Cardiac septum (tissue), 1 donor: ENCODE results near the gene DCP2. TPM values are rescaled to one million over a fixed set of nuclear protein-coding genes. Genes with fewer than 3 reads are reported as not detected.

Source experiments
- DNase-seq: peaks from one replicate; pipeline ENCODE4 v3.0.0-alpha.2; 2020; ENCODE audit warnings: low spot score
- intact Hi-C: fragments of 100-400 bp; cut with DNase I; formaldehyde crosslinking; loops from one replicate; pipeline ENCODE4 v1.14.0; 2022
- total RNA-seq: library from RNA; stranded (reverse); fragmentation: NEBNext Ultra II Directional; extraction: Animal tissue kit (Norgen Biotek cat#: 25700); gene quantifications from one replicate; pipeline ENCODE4 v1.2.1, GENCODE V29; 2021
- donor health status: DM: no; HTN: no; CAD: no.

DCP2 gene
- total RNA-seq, 1 donor from 2014 or later, result 21.8 TPM

DNA sequence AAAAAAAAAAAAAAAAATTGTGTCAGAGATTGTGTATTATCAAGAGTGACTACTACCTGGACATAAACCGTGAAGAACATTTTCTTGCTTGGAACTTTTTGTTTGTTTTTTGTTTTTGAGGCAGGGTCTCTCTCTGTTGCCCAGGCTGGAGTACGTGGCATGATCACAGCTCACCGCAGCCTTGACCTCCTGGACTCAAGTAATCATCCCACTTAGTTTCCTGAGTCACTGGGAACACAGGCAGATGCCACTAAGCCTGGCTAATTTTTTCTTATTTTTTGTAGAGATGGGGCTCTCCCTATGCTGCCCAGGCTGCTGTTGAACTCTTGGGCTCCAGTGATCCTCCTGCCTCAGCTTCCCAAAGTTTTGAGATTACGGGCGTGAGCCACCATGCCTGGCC, 25.8 kb downstream of the DCP2 start:
- DNase-seq, result no peak
- intact Hi-C loops, result no loop called here

DNA sequence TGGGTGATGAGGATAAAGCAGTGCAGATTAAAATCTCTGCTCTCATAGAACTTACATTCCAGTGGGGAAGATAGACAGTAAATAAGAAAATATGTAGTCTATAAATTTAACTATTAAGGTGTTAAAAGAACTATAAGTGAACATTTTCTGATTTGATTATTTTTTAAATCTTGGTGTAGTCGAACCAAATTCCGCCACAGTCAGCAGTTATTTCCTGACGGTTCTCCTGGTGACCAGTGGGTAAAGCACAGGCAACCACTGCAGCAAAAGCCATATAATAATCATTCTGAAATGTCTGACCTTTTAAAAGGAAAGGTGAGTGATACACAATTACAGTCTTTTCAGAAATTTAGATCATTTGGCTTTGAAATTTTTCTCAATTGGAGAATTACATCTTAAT, 27.2 kb downstream of the DCP2 start:
- intact Hi-C loops, result no loop called here
- DNase-seq, result no peak

DNA sequence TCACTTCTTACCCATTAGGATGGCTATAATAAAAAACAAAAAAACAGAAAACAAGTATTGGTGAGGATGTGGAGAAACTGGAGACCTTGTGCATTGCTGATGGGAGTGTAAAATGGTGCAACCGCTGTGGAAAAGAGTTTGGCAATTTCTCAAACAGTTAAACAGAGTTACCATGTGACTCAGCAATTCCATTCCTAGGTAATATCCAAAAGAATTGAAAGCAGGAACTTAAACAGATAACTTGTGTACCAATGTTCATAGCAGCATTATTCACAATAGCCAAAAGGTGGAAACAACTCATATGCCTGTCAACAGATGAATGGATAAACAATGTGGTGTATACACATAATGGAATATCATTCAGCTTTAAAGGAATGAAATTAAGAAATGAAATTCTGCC, 28.9 kb downstream of the DCP2 start:
- intact Hi-C loops, result no loop called here

DNA sequence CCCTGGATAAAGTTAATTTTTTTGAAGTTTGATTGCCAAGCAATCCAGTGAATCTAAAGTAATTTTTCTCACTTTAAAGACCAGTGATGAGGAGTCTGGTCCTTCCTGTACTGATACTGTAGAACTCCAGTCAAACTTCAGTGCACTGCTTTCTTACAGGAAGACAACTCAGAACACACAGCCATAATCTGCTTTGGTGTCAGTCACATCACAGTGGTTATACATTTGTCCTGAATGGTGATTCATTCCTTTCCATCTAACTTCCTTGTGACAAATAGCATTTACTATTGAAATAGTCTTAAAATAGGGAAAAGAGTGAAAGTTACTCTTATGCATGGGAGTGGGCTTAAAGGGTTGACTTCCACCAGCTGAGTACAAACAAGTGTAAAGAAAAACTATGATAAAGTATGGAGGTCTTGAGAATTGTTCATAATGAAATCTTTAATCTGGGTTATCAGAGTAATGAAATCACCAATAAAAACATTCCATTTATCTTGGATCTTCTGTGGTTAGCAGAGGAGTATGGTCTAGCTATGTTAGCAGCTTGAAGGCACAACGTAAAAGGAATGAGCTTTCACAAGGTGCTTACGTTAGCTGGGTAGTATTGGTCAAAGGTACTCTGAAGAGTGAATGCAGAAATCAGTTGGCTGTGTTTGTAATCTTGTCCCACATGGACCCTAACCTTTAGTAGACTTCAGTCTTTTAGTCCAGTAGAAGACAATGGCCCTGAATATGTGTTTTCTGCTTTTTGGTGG, 41.5 kb downstream of the DCP2 start:
- no peak for DNase-seq
- intact Hi-C loops, result no loop called here

More for the DNA sequence above, 28.9 kb downstream of the DCP2 start:
- DNase-seq, result no peak

DNA sequence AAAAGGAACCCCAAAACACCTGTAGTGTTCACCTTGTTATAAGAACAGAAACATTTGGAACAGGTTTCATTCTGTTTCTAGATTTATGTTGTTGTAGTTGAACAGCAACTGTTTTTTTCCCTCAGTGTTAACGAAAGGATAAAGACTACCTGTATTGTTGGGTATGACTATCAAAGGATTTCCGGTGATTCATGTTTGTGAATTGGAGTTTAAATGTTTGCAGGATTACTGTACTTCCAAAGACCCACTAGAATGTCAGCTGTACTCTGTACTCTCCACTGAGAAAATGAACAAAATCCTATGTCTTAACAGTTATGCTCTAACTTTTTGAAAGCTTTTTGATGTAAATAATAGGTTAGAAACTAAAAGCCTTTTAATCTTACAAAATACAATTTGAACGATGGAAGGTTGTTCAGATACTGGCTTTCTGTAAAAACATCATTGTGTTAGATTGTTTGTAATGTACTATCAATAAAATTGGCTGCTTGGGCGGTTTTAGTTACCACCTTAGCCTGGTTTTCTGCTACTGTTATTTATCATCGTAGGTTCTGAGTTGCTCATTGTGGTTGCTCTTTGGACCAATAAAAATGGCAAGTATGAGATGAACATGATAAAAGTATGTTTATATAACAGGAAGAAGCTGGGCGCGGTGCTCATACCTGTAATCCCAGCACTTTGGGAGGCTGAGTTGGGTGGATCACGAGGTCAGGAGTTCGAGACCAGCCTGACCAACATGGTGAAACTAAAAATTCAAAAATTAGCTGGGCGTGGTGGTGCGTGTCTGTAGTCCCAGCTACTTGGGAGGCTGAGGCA, 44.1 kb downstream of the DCP2 start:
- intact Hi-C loops, result no loop called here
- DNase-seq, result no peak

DNA sequence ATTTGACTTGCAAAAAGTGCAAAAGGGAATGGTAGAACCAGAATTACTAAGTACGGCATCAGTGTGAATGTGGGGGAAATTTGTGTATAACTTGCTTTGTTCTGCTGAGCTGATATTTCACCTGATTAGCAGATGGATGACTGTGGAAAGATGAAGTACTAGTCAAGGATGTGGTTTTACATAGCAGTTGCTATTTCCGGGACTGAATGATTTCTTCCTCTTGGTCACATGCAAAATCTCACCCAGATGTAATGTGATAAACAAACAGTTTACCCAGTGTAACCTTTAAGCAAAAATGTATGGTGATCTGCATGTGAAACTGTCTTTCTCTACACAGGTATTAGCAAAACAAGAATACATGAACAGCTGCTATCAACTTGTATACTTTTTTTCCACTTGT, 46.1 kb downstream of the DCP2 start:
- intact Hi-C loops, result no loop called here
- no peak for DNase-seq

DNA sequence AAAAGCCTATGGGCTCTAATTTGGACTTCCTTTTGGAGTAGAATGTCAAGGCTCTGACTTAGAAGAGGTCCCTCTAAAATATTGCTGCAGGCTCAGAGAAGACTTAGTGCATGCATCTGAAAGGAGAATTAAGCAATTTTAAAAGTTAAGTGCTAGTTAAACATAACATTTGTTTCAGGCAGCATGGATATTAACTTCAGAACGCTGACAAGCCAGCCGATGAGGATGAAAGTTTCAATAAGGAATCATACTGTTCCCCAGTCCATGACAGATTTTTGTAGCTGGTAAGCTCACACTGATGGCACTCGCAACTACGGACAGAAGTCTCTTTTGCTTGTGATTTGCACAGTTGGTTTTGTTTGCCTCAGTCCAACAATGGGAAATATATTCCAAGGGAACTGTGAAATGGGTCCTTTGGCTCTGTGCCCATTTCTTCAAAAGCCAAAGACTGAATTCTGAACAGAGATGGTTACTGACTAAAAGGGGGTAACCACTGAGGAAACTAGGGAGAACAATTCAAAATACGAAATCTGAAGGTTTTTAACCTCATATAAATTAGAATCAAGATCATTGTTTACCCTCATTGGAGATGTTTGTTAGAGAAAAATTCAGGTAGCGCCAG, 47.6 kb downstream of the DCP2 start:
- intact Hi-C loops, result no loop called here
- DNase-seq, result no peak

DNA sequence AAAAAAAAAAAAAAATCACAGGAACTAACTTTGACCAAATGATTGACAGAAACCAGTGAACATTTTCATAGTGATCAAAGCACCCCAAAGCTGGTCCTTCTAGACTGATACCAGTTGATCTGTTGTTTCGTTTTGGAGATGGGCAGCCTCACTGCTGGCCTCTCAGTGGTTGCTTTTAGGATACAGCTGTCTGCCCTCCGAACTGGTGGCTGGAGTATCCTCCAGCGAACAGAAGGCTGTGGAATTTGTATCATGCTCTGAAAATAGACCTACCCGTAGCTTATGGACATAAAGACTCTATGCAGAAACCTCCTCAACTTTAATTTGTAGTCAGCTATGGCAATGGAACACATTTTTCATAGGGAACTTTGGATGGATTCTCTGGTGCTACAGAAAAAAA, 49.0 kb downstream of the DCP2 start:
- intact Hi-C loops, result no loop called here
- no peak for DNase-seq

DNA sequence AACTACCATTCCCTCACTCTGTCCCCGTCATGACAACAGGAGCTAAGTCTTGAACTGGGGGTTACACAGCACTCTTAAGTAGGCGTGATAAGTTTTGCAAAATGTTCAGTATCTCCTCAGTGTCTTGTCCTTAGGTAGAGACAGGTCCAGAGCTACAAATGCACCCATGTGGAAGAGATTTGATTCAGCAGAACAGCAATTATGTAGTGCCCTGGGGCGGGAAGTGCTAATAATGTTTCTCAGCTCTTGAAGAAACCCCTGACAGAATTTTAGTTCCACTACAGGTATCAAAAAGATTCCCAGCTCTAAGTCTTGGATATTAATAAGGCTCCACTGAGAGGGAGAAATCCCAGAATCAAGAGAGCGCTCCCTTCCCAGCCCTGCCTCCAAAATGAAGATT, 49.6 kb downstream of the DCP2 start:
- intact Hi-C loops, result no loop called here
- DNase-seq, result no peak

DNA sequence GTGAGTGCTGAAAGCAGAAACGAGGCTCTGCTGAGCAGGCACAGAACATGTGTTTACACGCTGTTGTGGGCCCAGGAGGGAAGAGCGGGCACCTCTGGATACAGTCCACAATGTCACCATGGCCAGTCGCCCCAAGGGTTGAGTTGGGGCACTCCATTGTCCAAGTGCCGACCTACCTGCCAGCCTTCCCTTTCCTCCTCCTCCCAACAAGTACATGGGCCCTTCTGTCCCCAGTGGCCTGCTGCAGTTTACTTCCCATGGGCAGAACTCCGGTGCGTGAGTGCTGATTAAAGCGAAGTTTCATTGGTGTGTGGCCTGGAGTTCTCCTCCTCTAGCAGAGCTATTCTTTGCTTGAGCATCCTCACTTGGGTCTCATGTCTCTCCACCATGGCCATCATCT, 50.4 kb downstream of the DCP2 start:
- intact Hi-C loops, result no loop called here
- DNase-seq, result no peak

DNA sequence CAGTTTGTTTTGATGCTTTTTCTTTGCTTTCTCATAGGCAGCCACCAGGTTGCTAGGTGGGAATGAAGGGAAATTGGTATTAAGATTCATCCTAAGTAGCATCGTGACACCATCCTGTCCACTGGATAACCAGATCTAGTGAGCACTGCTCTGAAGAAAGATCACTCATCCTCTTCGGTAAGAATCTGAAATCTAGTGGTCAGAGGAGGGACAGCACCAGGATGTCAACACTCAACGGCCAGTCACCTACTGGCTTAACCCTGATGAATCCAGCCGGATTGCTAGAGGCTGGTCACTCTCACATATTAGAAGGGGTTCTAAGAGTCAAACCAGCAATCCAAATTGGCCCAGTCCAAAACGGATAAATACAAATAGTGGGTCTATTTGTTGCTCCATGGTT, 50.8 kb downstream of the DCP2 start:
- intact Hi-C loops, result no loop called here
- DNase-seq, result no peak

DNA sequence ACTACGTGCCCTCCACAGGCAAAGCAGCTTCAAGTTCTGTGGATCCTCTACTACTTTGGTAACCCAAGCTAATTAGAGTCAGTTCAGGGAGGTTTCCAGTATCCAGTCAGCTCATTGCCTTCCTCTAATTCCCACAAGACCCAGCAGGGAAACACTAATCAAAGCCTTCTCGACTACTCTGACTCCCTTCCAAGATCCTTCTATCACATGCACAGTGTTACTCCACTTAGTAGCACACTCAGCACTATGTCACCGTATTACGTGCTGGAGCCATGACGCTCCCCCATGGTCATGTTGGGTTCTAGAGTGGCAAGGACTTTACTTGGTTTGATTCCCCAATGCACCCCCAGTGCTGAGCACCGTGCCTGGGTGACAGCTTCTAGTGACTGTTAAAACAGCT, 53.0 kb downstream of the DCP2 start:
- no peak for DNase-seq
- intact Hi-C loops, result no loop called here

DNA sequence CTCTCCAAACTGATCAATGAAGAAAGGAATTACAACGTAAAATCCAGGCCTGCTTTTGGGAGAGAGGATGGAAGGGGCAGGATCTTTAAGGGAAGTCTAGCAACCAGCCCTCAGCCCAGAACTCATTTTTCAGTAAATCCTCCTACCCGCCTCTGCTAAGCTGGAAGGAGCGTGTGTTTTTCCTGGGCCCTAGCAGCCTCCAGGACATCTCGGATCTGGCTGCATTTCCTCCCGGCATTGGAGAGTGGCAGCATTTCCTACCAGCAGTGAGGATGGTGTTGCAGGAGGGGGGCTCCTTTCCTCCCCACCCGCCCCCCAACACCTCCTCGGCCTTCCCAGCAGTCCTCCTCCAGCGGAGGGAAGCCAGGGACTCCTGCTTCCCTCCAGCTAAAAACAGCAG, 54.5 kb downstream of the DCP2 start:
- DNase-seq, result no peak
- intact Hi-C loops, result no loop called here

DNA sequence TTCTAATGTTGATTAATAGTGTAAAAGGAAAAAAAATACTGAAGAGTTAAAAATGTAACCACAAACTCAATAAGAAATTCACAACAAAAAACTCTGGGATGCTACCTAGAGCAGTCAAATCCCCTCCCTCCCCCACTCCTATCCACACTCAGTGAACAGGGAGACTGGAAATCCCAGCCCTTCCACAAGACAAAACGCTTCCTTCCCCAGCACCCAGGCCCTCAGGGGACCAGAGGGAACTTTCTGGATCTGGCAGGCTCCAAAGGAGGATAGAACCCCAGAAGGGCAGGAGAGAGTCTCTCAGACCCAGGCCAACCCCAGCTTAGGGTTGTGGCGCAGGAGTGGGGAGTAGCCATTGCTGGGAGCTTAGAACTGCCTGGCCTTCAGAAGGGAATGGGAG, 55.0 kb downstream of the DCP2 start:
- intact Hi-C loops, result no loop called here

DNA sequence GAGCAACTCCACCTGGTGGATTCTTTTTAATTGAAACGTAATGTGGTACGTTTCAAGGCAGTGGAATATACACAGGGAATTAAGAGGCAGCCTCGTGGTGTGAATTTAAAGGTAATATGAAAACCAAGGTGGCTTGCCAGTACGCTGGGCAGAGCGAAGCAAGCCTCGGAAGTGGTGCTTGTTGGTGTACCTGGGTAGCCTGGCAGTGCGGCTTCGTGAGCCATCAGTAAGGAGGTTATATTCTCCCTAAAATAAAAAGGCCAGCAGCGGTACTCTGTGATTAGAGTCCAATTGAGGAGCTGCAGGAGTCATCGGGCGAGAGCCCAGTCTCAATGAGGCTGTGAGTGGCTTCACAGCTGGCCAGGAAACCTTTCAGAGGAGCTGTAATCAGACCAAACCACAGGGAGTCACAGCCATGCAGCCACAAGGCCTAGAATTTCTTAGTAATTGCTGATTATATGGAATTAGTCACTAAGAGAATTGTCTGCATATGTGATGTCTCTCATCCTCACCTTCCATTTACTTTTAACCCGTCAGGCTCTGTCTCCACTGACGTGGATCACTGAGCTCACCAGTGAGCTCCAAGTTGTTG, 57.7 kb downstream of the DCP2 start:
- no peak for DNase-seq
- intact Hi-C loops, result no loop called here

More for the DNA sequence above, 55.0 kb downstream of the DCP2 start:
- no peak for DNase-seq

DNA sequence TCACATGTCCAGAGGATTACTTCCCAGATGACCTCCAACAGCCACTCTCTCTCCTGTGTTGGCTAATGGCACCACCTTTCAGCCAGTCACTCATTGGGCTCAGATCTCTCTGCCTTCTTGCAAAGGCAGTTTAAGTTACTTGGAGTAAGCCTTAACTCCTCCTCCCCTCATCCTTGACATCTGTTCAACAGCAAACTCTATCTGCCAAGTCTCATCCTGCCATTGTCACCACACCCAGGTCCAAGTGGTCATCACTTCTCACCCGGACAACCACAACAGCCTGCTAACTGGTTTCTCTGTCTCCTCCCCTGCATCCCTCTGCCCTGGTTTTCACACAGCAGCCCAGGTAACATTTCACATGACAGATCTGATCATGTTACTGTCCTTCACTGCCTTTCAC, 58.5 kb downstream of the DCP2 start:
- intact Hi-C loops, result loop anchor here (5.0 kb wide), 1 partner anchor 38 kb away; no protein-coding TSS in a partner anchor
- DNase-seq, result no peak

DNA sequence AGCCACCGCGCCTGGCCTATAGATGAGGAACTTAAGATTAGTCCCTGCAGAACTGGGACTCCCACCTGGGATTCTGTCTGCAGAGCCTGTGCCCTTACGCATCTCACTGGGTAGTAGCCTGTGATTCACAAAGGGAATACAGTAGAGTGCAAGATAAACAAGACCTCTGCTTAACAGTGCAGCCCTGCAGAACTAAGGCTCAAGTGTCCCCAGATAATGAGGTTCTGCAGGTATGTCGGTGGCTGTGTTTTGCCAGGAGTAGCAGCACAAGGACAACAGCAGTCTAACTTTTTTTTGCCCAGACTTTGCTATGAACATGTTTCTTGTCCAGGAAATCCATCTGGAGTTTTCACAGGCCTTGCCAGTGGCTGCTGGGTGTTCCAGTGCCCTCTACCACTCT, 59.7 kb downstream of the DCP2 start:
- intact Hi-C loops, result loop anchor here (5.0 kb wide), 1 partner anchor 39 kb away; no protein-coding TSS in a partner anchor
- DNase-seq, result no peak

DNA sequence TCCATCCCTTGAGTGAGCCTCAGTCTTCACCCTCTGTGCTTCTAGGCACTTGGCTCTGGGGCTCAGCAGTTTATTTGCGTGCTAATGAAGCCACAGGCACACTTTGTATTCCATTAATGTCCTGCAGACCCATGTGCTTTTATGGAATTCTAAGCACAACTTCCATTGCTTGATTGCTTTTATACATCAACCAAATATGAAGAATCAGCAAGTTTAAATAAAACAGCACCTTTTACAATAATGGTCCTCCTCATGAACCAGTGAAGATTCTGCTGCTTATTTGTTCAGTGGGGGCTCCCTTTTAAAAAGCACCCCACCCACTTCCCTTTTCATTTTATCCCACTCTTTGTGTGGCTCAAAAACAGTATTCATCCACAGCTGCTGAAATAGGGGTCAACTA, 60.2 kb downstream of the DCP2 start:
- DNase-seq, result no peak
- intact Hi-C loops, result loop anchor here (5.0 kb wide), 1 partner anchor 40 kb away; no protein-coding TSS in a partner anchor

DNA sequence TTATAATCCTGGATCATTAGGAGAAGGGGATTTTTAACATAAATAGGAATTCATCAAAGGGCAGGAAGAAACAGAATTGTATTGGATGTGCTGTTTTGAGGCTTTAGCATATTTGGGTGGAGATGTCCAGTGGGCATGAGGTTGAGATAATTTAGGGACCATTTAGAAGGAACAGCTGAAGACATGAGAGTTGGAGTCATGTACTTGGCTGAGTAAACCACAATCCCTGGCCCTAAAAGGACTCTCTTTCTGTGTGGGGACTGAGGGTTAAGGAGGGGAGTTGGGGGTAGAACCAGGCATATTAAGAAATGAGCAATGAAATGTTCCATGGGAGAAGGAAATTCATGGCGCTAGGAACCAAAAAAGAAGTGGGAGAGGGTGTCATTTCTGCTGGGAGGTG, 61.5 kb downstream of the DCP2 start:
- no peak for DNase-seq
- intact Hi-C loops, result loop anchor here (5.0 kb wide), 1 partner anchor 41 kb away; no protein-coding TSS in a partner anchor

DNA sequence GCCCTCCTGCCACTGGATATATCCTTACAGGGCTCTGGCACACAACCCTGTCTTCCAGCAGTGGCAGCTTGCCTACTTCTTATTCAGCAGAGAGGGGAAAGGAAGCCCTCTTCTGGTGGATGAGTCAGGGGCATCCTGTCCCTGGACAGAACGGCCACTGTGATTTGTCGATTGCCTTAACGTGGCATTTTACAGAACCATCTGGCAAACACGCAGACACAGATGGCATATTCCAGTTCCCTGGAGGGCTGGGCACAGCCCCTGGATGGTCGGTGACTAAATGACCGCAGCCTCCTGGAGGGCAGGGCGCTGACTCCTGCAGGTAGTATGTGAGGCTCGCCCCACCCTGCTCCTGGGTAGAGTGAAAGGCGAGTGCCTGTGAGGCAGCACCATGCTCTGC, 62.1 kb downstream of the DCP2 start:
- intact Hi-C loops, result loop anchor here (5.0 kb wide), 1 partner anchor 41 kb away; no protein-coding TSS in a partner anchor
- DNase-seq, result no peak
